NK-92 (cell line): ENCODE results near the gene RMDN3.

Experiments used
- DNase-seq: peaks from one replicate; lab custom pipeline; 2025; ENCODE audit not compliant: unreplicated experiment; lab: John Stamatoyannopoulos, UW

Gene RMDN3

DNA sequence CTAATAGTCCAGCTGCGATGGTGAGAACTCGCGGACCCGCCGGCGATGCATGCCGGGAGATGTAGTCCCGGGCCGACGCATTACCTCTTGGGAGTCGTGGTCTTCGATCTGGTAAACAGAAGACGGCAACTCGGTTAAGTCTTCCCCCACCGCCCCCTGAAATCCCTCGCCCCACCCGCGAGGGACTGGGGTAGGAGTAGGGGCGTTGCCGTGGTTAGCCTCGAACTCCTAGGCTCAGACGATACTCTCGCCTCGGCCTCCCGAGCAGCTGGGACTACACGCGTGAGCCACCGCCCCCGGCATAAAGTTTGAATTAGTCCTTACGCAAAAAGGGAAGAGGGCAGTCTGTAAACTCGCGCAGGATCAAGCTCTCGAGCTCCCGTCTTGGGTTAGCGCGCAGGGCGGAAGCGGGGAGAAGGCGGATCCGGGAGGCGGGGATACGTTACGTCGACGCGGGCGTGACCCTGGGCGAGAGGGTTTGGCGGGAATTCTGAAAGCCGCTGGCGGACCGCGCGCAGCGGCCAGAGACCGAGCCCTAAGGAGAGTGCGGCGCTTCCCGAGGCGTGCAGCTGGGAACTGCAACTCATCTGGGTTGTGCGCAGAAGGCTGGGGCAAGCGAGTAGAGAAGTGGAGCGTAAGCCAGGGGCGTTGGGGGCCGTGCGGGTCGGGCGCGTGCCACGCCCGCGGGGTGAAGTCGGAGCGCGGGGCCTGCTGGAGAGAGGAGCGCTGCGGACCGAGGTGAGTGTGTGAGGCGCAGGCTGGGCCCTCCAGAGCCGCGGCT lies 60.2 kb downstream of the RMDN3 start, which contains the start of gene RAD51:
TSS of gene RAD51 (plus strand) at position 487 of the 781 bp plus-strand sequence. CDS start 3,585 bp downstream, outside the sequence.
- peak; percentile 19 for DNase-seq

DNA sequence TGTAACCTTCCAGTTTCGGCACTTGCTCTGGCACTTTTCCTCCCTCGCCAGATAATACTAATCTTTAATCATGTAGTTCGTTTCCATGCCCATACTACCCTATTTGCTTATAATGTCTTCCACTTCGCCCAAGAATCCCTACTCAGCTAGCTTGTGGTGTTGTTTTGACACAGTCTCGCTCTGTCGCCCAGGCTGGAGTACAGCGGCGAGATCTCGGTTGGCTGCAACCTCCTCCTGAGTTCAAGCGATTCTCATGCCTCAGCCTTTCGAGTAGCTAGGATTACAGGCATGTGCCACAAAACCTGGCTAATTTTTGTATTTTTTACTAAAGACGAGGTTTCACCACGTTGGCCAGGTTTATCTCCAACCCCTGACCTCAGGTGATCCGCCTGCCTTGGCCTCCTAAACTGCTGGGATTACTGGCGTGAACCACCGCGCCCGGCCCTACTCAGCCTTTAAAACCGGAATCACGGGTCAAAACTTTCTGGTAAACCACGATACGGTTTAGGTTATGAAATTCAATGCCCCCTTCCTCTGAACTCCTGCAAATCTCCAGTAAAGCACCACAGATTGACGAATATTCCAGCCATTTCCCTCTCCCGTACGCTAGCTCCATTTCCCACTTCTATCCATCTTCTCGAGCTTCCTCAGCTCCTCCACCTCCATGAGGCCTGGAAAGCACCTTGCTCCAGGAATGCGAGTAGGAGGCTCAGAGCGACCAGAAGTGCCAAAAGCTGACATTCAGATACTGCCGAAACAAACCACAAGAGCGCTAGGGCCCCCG lies 61.0 kb downstream of the RMDN3 start:
- no peak for DNase-seq

- DNase-seq = no peak
Observed at GRCh38 chr15:40691737-40692136, 63.3 kb downstream of the RMDN3 start.

GRCh38 chr15:40688932-40689799 lies 65.9 kb downstream of the RMDN3 start:
- DNase-seq = no peak
